Measurements from ENCODE around the gene RAPGEF2.
"Not testable (repeated sequence)": the region's sequence is repeated elsewhere in the genome, so short reads cannot be mapped to it uniquely, and the experiment has no call there.

Gene RAPGEF2

DNA sequence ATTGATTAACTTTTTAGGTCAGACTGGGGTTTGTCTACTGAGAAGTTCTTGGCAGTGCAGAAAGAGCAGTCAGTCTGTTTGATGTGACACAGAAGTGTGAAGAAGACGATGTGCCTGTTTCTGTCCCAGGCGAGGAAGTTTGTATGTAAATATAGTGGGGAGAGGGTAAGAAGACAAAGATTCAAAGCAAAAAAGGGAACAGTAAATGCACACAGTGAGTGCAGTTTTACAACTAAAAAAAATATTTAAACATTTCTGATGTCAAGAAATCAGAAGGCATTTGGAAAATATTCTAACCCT, 264.9 kb downstream of the RAPGEF2 start:
- TF ChIP-seq, protein P1, sequence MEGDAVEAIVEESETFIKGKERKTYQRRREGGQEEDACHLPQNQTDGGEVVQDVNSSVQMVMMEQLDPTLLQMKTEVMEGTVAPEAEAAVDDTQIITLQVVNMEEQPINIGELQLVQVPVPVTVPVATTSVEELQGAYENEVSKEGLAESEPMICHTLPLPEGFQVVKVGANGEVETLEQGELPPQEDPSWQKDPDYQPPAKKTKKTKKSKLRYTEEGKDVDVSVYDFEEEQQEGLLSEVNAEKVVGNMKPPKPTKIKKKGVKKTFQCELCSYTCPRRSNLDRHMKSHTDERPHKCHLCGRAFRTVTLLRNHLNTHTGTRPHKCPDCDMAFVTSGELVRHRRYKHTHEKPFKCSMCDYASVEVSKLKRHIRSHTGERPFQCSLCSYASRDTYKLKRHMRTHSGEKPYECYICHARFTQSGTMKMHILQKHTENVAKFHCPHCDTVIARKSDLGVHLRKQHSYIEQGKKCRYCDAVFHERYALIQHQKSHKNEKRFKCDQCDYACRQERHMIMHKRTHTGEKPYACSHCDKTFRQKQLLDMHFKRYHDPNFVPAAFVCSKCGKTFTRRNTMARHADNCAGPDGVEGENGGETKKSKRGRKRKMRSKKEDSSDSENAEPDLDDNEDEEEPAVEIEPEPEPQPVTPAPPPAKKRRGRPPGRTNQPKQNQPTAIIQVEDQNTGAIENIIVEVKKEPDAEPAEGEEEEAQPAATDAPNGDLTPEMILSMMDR (IDR thresholded peaks at IDR 0.05): no peak
- TF ChIP-seq ZFX (IDR thresholded peaks at IDR 0.05; ENCODE audit: borderline replicate concordance): no peak
- no peak overlapping the region for H3K27ac ChIP-seq

DNA sequence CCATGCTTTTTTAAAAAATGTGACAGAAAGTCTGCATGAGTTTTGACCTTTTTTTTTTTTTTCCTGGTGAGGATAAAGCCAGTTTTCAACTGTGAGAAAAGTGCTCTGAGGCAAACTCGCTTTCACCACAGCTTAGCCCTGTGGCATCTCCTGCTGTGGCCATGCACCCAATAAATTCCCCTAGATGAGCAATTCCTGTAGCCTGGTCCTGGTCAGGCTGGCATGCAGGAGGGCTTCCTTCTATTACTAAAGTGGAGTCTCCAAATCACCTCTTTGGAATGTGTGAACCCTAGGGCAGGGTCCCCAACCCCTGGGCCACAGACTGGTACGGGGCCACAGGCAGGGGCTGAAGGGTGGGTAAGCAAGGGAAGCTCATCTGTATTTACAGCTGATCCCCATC, 265.4 kb downstream of the RAPGEF2 start:
- no peak for TF ChIP-seq ZFX (IDR thresholded peaks at IDR 0.05; ENCODE audit: borderline replicate concordance)
- TF ChIP-seq, protein P1 (IDR thresholded peaks at IDR 0.05): no peak
- H3K27ac ChIP-seq: no peak overlapping the region

DNA sequence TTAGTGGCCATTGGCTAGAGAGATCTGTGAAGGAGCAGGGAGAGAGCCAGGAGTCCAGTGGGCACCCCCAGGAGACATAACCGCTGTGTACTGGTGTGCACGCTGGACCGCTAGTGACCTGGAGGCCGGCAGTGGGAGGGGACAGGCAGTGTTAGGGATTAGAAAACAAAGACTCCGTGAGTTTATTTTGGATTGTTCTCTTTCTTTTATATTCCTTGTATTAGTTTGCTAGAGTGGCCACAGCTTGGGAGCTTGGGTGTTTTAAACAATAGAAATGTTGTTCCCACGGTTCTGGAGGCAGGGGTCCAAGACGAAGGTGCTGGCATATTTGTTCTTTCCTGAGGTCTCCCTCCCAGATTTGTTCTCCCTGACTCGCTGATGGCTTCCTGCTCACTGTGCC, 266.4 kb downstream of the RAPGEF2 start:
- TF ChIP-seq, protein P1 (IDR thresholded peaks at IDR 0.05): no peak
- no peak for TF ChIP-seq ZFX (IDR thresholded peaks at IDR 0.05; ENCODE audit: borderline replicate concordance)
- no peak overlapping the region for H3K27ac ChIP-seq

DNA sequence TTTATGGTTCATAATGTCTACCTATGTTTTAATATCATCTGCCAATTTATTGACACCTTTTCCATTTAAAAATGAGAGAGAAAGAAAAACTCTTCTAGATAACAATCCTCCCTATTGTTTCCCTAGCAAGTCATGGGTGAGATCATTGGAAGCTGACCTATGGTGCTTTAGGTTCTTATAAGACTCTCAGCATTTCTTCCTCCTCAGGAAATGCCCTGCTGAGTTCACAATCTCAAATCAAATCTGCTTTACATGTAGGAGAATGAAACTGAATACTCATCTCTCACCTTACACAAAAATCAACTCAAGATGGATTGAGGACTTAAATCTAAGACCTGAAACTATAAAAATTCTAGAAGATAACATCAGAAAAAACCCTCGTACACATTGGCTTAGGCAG, 267.4 kb downstream of the RAPGEF2 start:
- no peak overlapping the region for H3K27ac ChIP-seq
- TF ChIP-seq, protein P1 (IDR thresholded peaks at IDR 0.05): no peak
- TF ChIP-seq ZFX (IDR thresholded peaks at IDR 0.05; ENCODE audit: borderline replicate concordance): no peak

DNA sequence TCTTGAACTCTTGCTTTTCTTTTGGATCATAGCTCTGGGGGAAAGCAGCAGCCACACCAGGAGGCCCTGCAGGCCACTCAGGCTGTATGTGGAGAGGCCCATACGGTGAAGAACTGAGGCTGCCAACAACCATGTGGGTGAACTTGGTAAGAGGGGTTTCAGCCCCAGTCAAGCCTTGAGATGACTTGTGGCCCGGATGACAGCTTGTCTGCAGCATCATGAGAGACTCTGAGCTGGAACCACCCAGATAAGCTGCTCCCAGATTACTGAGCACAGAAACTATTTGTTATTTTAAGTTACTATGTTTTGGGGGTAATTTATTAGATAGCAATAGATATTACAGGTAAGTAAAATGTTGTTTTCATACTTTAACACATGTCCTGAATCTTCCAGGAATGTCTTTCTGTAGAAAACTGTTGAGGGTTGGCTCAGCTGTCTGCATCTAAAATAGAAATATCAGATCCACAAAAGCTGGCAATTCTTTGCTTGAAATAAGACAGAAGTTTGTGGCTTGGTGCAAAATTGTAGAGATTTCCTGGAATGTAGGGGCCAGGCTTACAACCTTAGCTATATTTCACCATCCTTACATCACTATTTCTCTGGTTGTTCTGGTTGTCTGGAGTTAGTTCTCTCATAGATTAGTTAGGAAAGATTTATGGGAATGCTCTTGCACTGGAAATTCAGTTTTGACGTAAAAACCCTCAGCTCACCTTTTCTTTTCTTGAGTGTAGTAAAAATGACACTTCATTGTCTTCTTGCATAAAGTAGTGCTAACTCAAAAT, 272.1 kb downstream of the RAPGEF2 start:
- TF ChIP-seq, protein P1 (IDR thresholded peaks at IDR 0.05): no peak
- TF ChIP-seq ZFX (IDR thresholded peaks at IDR 0.05; ENCODE audit: borderline replicate concordance): no peak
- no peak overlapping the region for H3K27ac ChIP-seq

DNA sequence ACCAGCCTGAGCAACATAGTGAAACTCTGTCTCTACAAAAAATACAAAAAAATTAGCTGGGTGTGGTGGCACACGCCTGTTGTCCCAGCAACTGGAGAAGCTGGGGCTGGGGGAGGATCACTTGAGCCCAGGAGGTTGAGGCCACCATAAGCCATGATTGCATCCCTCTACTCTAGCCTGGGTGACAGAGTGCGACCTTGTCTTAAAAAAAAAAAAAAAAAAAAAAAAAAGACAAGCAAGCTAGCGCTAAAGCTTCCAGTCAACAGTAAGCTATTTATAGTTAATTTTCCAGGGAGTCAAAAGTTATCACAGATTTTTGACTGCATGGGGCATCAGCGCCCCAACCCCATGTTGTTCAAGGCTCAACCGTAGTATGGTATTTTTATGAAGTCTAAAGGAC, 273.4 kb downstream of the RAPGEF2 start:
- no peak overlapping the region for H3K27ac ChIP-seq
- TF ChIP-seq ZFX (IDR thresholded peaks at IDR 0.05; ENCODE audit: borderline replicate concordance): no peak
- TF ChIP-seq, protein P1 (IDR thresholded peaks at IDR 0.05): no peak

DNA sequence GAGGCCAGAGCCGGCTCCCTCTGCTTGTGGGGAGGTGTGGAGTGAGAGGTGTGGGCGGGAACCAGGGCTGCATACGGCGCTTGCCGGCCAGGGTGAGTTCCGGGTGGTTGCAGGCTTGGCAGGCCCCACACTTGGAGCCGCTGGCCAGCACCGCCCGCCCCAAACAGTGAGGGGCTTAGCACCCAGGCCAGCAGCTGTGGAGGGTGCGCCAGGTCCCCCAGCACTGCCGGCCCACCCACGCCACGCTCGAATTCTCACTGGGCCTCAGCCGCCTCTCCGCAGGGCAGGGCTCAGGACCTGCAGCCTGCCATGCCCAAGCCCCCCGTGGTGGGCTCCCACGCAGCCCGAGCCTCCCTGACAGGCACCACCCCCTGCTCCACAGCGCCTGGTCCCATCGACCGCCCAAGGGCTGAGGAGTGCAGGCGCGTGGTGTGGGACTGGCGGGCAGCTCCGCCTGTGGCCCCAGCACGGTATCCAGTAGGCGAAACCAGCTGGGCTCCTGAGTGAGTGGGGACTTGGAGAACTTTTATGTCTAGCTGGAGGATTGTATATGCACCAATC, 275.3 kb downstream of the RAPGEF2 start:
- TF ChIP-seq ZFX (IDR thresholded peaks at IDR 0.05; ENCODE audit: borderline replicate concordance): no peak
- TF ChIP-seq, protein P1 (IDR thresholded peaks at IDR 0.05): no peak
- H3K27ac ChIP-seq: no peak overlapping the region

DNA sequence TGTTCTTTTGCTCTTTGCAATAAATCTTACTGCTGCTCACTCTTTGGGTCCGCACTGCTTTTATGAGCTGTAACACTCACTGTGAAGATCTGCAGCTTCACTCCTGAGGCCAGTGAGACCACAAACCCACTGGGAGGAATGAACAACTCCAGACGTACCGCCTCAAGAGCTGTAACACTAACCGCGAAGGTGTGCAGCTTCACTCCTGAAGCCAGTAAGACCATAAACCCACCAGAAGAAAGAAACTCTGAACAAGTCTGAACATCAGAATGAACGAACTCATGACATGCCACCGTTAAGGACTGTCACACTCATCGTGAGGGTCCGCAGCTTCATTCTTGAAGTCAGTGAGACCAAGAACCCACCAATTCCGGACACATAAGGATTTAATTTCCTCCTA, 276.2 kb downstream of the RAPGEF2 start:
- not testable (repeated sequence) for H3K27ac ChIP-seq

Measured in 22Rv1 (cell line).